GM19324 (cell line): ENCODE measurements around the gene KIF15.
"Not testable (repeated sequence)": the region's sequence is repeated elsewhere in the genome, so short reads cannot be mapped to it uniquely, and the experiment has no call there.

Experiments used
- ATAC-seq: cut with Tn5 transposase; IDR thresholded peaks from one replicate; pipeline ENCODE4 v1.9.1; 2021; ENCODE audit warnings: mild to moderate bottlenecking, moderate library complexity; ENCODE audit not compliant: unreplicated experiment, low FRiP score

KIF15 gene

DNA sequence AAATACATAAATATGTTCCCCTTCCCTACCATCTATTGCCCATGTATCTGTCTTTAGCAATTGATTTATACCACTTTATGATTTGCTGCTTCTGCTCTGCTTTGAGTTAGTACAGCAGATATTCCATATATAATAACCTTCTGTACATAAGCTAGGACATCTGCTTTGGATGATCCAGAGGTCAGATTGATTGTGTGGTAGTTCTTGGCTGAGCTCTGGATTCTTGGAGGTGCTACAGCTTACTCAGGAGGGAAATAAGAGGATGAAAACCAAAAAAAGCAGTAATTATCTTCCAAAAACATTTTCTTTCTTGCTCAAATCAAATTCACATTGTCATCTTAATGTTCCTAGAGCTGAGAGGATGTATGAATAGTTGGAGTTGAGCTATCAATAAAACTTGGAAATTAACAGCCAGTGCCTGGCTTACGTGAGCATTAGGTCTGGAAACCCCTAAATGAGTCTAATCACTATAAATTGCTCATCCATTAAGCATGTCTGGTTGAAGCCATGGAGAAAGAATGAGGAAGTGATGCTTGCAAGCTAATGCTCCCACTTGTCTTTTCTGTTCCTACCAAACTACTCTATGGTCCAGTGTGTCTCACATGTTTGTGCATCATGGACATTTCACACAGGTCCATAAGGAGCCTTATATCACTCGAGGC is 63.8 kb downstream of the KIF15 start:
- no peak for ATAC-seq

GRCh38 chr3:44827196-44827595 is 65.6 kb downstream of the KIF15 start:
- no peak for ATAC-seq

DNA sequence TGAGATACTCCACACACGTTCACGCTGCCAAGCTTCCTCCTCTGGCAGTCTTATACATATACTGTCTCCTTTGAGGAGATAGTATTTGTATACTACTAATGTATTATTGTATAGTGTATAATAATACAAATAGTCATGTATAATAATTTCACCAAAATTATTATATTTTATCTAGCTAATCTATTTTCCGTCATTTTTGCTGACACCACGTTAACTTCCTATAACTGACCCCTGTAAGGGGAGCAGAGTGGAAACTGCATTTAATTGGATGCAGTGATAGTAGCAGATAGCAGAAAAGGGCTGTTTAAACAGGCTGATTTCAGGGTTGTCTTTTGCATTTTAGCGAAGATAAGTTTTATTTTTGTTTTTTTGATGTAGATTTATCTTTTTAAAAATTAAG is 69.6 kb downstream of the KIF15 start:
- no peak for ATAC-seq

GRCh38 chr3:44832032-44832431 is 70.4 kb downstream of the KIF15 start:
- ATAC-seq: no peak

- no peak for ATAC-seq
Measured at GRCh38 chr3:44832965-44833364, 71.4 kb downstream of the KIF15 start.

- no peak for ATAC-seq
Measured at GRCh38 chr3:44833394-44833793, 71.8 kb downstream of the KIF15 start.

GRCh38 chr3:44835684-44836083 is 74.1 kb downstream of the KIF15 start:
- no peak for ATAC-seq

DNA sequence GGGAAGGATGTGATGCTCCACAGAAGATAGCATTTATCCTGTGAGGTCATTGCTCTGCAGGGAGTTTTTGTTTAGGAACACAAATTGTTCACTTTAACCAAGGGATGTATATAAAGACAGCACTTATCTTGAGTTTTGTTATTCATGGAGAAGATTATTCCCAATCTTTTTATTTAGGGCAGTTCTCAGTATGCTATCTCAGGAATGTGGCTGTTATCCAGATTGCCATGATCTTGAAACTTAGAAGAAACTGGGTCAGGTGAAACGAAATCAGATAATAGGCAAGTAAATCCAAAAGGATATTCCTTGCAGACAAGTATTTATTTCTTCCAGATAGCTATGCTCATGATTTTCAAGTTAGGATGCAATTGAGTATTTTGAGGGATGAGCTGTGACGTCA is 80.8 kb downstream of the KIF15 start:
- ATAC-seq: no peak

DNA sequence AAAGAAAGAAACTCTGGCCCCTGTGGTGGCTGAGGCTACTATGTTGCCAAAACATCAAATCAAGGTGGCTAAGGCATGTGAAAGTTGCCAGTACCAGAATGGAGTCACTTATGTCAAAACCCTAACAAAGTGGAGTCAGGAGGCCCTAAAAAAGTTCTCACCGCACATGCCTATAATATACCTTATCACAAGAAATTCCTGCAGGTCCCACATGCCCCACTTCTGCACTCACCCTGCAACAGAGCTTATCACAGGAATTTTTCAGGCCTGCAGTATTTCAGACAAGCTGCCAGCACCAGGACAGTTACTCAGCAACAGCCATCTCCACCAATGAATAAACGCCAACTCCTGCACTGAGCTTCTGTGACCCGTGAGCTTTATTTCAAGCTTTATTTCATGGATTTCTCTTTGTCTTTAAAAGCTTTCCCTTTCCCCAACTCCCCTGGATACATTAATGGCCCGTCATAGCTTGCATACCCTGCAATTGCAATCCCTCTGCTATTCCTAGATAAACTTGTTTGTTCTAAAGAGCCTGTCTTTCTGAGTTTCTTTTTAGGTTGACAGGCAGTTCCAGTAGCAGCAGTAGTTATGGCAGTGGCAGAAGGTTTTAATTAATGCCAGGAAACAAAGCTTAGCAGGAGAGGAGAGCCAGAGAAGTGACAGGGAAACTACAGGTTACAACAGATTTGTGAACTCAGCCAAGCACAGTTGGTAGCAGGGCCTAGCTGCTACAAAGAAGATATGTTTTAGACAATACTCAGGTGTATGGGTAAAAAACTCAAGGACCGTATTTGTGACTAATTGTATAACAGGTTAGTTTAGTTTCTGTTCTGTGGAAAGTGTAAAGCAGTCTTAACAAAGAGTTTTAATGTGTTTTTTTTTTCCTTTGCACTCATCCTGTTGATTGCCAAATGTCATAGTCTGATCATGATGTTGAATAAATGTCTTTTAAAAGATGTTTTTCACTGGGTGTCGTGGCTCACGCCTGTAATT is 84.2 kb downstream of the KIF15 start:
- no peak for ATAC-seq

GRCh38 chr3:44848634-44849033 is 87.0 kb downstream of the KIF15 start:
- no peak for ATAC-seq

GRCh38 chr3:44856663-44857062 is 95.1 kb downstream of the KIF15 start:
- not testable (repeated sequence) for ATAC-seq

GRCh38 chr3:44860117-44860516 is 98.5 kb downstream of the KIF15 start:
- ATAC-seq: no peak

DNA sequence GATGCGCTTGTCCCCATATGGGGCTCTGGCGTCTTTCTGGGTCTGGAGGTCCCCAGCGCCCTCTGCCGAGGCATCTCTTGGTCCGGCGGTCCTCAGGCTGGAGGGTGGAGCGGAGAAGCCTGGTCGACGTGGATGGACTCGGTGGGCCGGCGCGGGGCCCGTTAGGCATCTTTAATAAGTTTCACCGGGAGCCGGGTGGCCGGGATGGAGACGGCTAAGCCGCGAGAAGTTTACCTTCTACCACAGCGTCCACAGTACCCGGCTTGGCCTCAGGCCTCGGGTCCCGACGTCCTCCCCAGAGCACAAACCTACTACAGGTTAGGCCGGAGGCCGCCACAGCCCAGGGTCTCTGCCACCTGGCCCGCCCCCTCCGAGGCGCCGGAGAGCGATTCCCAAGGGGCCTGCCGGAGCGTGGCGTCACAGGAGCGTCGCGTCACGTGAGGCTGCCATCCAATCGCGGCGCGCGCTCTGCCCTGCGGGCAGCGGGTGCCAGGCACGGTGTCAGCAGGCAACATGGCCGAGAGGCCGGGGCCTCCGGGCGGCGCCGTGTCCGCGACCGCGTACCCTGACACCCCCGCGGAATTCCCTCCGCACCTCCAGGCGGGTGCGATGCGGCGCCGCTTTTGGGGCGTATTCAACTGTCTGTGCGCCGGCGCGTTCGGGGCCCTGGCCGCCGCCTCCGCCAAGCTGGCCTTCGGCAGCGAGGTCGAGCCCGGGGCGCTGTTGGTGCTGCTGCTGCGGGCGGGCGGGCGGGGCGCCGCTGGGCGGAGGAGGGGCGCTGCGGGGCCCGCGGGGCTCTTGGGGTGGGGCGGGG is 100.0 kb downstream of the KIF15 start, which contains the start of gene TMEM42:
Gene TMEM42 (plus strand): TSS at position 501 of the 814 bp plus-strand sequence. CDS start 13 bp downstream, at position 514.
- peak; percentile 96 for ATAC-seq

DNA sequence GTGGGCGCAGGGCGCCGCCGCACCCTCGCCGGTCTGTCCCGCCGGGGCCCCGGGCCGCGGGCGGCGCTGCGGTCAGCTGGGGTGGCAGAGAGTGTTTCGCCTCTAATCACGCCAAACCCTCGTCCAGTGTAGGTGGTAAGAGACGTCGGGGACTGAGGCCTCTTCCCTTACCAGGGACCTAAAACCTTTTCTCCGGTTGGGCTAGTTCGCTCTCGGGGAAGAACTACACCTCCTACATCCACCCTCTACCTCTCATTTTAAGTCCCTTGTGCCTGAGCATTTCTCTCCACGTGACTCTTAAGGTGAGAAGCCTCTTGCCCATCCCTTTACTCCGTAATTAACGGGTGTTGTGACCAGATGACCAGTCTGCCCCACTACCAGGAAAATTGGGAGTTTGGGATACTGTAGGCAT is 100.6 kb downstream of the KIF15 start:
- peak; percentile 34 for ATAC-seq

DNA sequence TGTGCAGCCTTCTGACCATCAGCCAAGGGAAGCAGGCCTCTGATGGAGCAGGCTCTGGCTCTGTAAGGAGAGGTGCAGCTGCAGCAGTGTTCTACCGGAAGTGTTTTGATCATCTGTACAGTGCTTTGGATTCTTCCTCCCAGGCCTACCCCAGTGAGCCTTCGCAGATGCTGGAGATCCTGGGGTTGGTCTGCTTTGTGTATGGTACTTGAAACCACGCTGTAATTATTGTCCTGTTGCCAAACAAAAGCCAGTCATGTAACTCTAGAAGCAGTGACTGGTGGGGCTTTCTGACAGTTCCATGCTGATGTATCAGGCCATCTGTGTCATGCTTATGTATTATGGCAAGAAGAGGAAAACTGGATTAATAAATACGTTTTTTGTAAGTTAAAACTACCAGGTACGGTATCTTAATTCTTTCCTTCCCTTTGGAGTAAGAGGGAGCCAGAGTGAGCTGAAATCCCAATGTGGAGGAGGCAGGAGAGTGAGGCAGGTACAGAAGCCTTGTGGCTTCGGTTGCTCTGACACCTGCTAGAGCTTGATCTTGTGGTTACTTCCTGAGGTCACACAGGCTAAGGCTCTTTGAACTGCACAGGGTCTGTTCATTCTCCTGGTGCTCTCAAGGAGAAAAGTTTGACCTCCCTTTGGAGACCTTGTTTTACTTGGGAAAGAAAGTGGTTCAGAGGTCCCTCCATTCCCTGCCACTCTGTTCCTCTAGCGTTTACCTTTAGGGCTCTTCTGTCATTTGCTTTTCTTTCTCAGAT is 103.9 kb downstream of the KIF15 start:
- ATAC-seq: no peak

DNA sequence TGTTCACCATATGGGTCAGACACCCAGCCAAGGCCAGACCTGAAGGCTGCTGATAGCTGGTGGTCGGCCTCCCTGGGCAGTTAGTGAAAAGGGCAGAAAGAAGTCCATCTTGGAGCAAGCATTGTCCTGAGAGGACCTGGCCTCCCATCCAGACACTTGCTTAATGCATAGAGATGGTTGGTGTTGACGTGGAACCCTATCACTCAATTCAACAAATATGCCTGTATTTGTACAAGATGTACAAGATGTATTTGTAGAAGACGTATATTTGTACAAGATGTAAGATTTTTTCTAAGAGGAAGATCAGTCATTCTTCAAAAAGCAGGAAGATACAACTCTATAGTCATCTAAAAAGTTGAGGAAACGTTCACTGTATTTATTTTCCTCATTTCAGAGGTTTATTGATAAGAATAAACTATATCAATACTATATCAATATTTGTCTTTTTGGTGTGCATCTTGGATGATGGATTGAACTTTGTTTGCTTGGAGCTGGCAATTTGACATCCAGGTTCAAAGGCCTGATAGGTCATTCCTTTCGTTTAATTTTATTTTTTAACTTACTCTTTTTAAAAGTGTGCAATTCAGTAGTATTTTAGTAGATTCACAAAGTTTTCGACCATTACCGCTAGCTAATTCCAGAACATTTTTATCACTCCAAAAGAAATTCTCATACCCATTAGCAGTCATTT is 106.0 kb downstream of the KIF15 start:
- ATAC-seq: no peak

- ATAC-seq: no peak
Measured at GRCh38 chr3:44870375-44871061, 108.9 kb downstream of the KIF15 start.

DNA sequence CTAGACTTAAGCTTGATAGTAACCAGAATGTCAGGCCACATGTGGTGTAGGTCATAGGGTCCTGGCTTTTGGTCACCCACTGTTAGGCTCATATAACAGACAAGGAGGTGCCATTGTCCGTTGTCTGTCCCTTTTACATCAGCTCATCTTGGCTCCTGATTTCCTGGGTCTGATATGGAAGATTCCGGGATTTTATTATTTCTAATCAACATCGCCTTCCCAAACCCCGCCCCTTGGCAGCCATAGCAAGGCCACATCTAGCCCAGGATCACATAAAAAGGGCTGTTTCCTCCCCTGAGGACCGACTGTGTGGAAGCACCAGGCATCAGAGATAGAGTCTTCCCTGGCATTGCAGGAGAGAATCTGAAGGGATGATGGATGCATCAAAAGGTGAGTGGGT is 112.7 kb downstream of the KIF15 start, which contains the start of gene TGM4:
Gene TGM4 (plus strand): TSS at position 301 of the 400 bp plus-strand sequence. CDS start 71 bp downstream, at position 372.
- no peak for ATAC-seq

DNA sequence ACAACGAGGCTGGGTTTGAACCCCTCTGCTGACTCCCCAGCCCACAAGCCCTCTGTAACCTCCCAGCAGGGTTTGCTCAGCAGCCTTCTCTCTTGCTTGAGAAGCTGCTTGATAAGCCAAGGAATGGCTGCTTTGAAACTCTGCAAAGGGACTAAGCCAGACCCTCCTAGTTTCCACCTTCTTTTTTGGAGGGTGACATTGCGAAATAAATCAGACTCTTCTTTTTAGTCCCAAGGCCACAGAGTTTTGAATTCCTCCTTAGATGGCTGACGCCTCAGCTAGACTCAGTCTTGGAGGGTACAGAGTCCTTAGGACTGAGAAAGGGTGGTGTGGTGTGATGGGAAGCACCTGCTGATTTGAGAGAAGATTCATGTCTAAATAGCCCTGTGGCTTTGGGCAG is 114.0 kb downstream of the KIF15 start:
- no peak for ATAC-seq
